Testis (tissue), 2 donors: ENCODE data around the gene NOC4L.

Experiments
- CTCF ChIP-seq, 3 experiments: fragments of 450-650 bp in 2 of 3; fragments of 200-600 bp in 1 of 3; sonication (generic) in 1 of 3; IDR thresholded peaks; one replicate each; pipeline ENCODE4 v1.5.1; 2016 to 2019; ENCODE audit warnings: antibody characterized with exemption in 3 of 3, mild to moderate bottlenecking in 2 of 3, moderate library complexity in 1 of 3
- POLR2A ChIP-seq: fragments of 450-650 bp; IDR thresholded peaks from one replicate; pipeline ENCODE4 v1.6.1; 2017; ENCODE audit warnings: antibody characterized with exemption, mild to moderate bottlenecking, moderate library complexity

GRCh38 chr12:132200800-132201199 is 56.5 kb downstream of the NOC4L start:
- TF ChIP-seq CTCF (IDR thresholded peaks at IDR 0.05), result no peak
- TF ChIP-seq POLR2A, result no peak
